A549 (cell line): ENCODE results near the gene BTBD2. TPM values are rescaled to one million over a fixed set of nuclear protein-coding genes. Genes with fewer than 3 reads are reported as not detected.

Experiments used
- ATAC-seq, 2 experiments: fragments of 200-7000 bp in 1 of 2; fragments of >200 bp in 1 of 2; cut with Nextera tagmentation in 1 of 2; cut with Tn5 transposase in 1 of 2; 3 replicates each; pipeline versions ENCODE4 v1.8.0 to v1.9.1; 2018 to 2020; ENCODE audit warnings: mild to moderate bottlenecking in 1 of 2, moderate library complexity in 1 of 2
- CTCF ChIA-PET: fragments of 300-600 bp; sonication (Branson Sonifier 250); formaldehyde crosslinking; extraction: SDS; loops from one replicate; lab custom pipeline; 2021; ENCODE audit warnings: antibody characterized with exemption, inconsistent platforms; lab: Yijun Ruan, JAX
- POLR2A ChIA-PET: fragments of 350-600 bp; formaldehyde crosslinking; extraction: SDS; loops from one replicate; lab custom pipeline; 2021; ENCODE audit warnings: antibody characterized with exemption, inconsistent platforms; lab: Yijun Ruan, JAX
- DNase-seq, 2 experiments: peaks; one replicate each; pipeline versions ENCODE4 v3.0.0 to v3.0.0-alpha.2; 2011 to 2016; ENCODE audit warnings: low read depth in 1 of 2, low spot score in 1 of 2
- FAIRE-seq: peaks from 2 replicates; lab custom pipeline; 2011; peaks lifted over from hg19 to GRCh38; lab: Jason Lieb, UNC
- H3K27ac ChIP-seq, 2 experiments: fragments of >200 bp; sonication (Bioruptor Twin); formaldehyde crosslinking; 3 replicates each; pipeline ENCODE4 v1.5.1; 2016 to 2017
- H3K4me1 ChIP-seq: fragments of >200 bp; sonication (Bioruptor Twin); formaldehyde crosslinking; 3 replicates; pipeline ENCODE4 v1.6.1; 2016
- H3K4me2 ChIP-seq: fragments of >200 bp; sonication (Bioruptor Twin); formaldehyde crosslinking; 3 replicates; pipeline ENCODE4 v1.6.1; 2016
- H3K4me3 ChIP-seq: fragments of >200 bp; sonication (Bioruptor Twin); formaldehyde crosslinking; 3 replicates; pipeline ENCODE4 v1.5.1; 2016
- H3K9me3 ChIP-seq: fragments of >200 bp; sonication (Bioruptor Twin); formaldehyde crosslinking; 3 replicates; pipeline ENCODE4 v1.6.1; 2016
- CBX2 ChIP-seq: fragments of 200-600 bp; sonication (generic); IDR thresholded peaks from 2 replicates; pipeline ENCODE4 v1.6.1; 2016; ENCODE audit warnings: low read depth, mild to moderate bottlenecking, borderline replicate concordance
- ESRRA ChIP-seq: fragments of 150-350 bp; IDR thresholded peaks from 2 replicates; pipeline ENCODE4 v1.6.1; 2014; ENCODE audit warnings: mild to moderate bottlenecking, low read length, borderline replicate concordance
- FOSB ChIP-seq: fragments of 250-450 bp; sonication (Bioruptor Pico); IDR thresholded peaks from 2 replicates; pipeline ENCODE4 v1.5.0; 2020; ENCODE audit warnings: mild to moderate bottlenecking, moderate library complexity
- FOSL2 ChIP-seq, 2 experiments: fragments of 450-650 bp in 1 of 2; fragments of >200 bp in 1 of 2; sonication (Bioruptor Twin) in 1 of 2; formaldehyde crosslinking; IDR thresholded peaks; 2 replicates each; pipeline versions ENCODE4 v1.5.0 to v1.6.1; 2016 to 2020; ENCODE audit warnings: mild to moderate bottlenecking in 1 of 2, moderate library complexity in 1 of 2
- FOXS1 ChIP-seq: fragments of 250-450 bp; sonication (Bioruptor Pico); IDR thresholded peaks from 2 replicates; pipeline ENCODE4 v1.5.0; 2020; ENCODE audit warnings: mild to moderate bottlenecking, moderate library complexity
- GATA3 ChIP-seq: IDR thresholded peaks from 2 replicates; pipeline ENCODE4 v1.6.1; 2012; ENCODE audit warnings: borderline replicate concordance
- HOXA7 ChIP-seq: fragments of 250-450 bp; sonication (Bioruptor Pico); IDR thresholded peaks from 2 replicates; pipeline ENCODE4 v1.5.0; 2020; ENCODE audit warnings: mild to moderate bottlenecking, moderate library complexity
- JUN ChIP-seq, 2 experiments: fragments of >200 bp; sonication (Bioruptor Twin); formaldehyde crosslinking; IDR thresholded peaks; 2 replicates in 1 of 2; 3 replicates in 1 of 2; pipeline ENCODE4 v1.6.1; 2016 to 2017
- JUNB ChIP-seq: fragments of >200 bp; sonication (Bioruptor Twin); formaldehyde crosslinking; IDR thresholded peaks from 2 replicates; pipeline ENCODE4 v1.6.1; 2016
- MYC ChIP-seq: IDR thresholded peaks from 2 replicates; pipeline ENCODE4 v1.6.1; 2012; ENCODE audit warnings: mild to moderate bottlenecking, inconsistent platforms, low read length, improper control_type of control experiment, borderline replicate concordance
- NR3C1 ChIP-seq: fragments of >200 bp; sonication (Bioruptor Twin); formaldehyde crosslinking; IDR thresholded peaks from 3 replicates; pipeline ENCODE4 v1.6.1; 2017
- RAD21 ChIP-seq, 2 experiments: fragments of >200 bp in 1 of 2; sonication (Bioruptor Twin) in 1 of 2; formaldehyde crosslinking in 1 of 2; IDR thresholded peaks in 1 of 2; conservative IDR thresholded peaks in 1 of 2; 2 replicates in 1 of 2; 3 replicates in 1 of 2; pipeline ENCODE4 v1.6.1; 2012 to 2018; ENCODE audit warnings: inconsistent platforms in 1 of 2
- RARB ChIP-seq: fragments of 250-450 bp; sonication (Bioruptor Pico); IDR thresholded peaks from 2 replicates; pipeline ENCODE4 v1.8.0; 2021; ENCODE audit warnings: mild to moderate bottlenecking, moderate library complexity
- RFX5 ChIP-seq: fragments of 450-650 bp; IDR thresholded peaks from 2 replicates; pipeline ENCODE4 v1.7.1; 2014; ENCODE audit warnings: antibody characterized with exemption, mild to moderate bottlenecking, moderate library complexity
- SREBF2 ChIP-seq: fragments of 450-650 bp; IDR thresholded peaks from 2 replicates; pipeline ENCODE4 v1.6.1; 2014; ENCODE audit warnings: mild to moderate bottlenecking, moderate library complexity
- TP53 ChIP-seq: fragments of 250-450 bp; sonication (Bioruptor Pico); IDR thresholded peaks from 2 replicates; pipeline ENCODE4 v1.5.0; 2021; ENCODE audit warnings: mild to moderate bottlenecking, moderate library complexity
- WGBS: methylation state at CpG from one replicate; pipeline ENCODE4 v1.1.6; 2017; ENCODE audit errors: missing lambda C conversion rate; 5-methylcytosine and 5-hydroxymethylcytosine counted together
- polyA plus RNA-seq, 4 experiments: library from polyadenylated mRNA; depleted of rRNA in 3 of 4; stranded (reverse); fragments of >200 nt; fragmentation: RNase III in 1 of 4; extraction: RNeasy Plus Mini Kit Qiagen cat#74134 plus additional on column Dnase treatment in 1 of 4; gene quantifications; 2 replicates in 3 of 4; 3 replicates in 1 of 4; pipeline ENCODE4 v1.2.3, GENCODE V29; 2011 to 2017
- TF ChIP-seq, protein P1 (sequence below): IDR thresholded peaks from 2 replicates; pipeline ENCODE4 v1.6.1; 2012
- TF ChIP-seq, protein P2 (sequence below): fragments of 200-600 bp; sonication (generic); IDR thresholded peaks from 2 replicates; pipeline ENCODE4 v1.6.1; 2016; ENCODE audit warnings: antibody characterized with exemption, mild to moderate bottlenecking, moderate library complexity
- TF ChIP-seq, protein P3 (sequence below): fragments of 150-350 bp; IDR thresholded peaks from 2 replicates; pipeline ENCODE4 v1.6.1; 2014; ENCODE audit warnings: low read depth, mild to moderate bottlenecking, low read length

BTBD2 gene
- polyA plus RNA-seq, 2 of the 4 experiments (the other 2 are of a cell fraction), result 16.3 to 29.6 TPM

DNA sequence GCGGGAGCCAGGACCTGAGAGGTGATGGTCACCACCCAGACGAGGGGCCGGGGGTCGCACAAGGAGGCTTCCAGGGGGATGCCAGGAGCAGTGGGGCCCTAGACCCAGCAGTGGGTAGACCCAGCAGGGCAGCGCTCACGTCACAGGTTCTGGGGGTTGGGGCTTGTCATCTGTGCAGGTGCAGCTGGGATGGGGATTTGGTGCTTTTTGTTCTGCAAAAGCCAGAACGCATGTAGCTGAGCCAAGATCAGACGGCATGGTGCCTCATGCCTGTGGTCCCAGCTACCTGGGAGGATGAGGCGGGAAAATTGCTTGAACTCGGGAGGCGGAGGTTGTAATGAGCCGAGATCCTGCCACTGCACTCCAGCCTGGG is 59.4 kb downstream of the BTBD2 start:
- no peaks in the 10 kb centered on the region for H3K9me3 ChIP-seq
- TF ChIP-seq, protein P1, sequence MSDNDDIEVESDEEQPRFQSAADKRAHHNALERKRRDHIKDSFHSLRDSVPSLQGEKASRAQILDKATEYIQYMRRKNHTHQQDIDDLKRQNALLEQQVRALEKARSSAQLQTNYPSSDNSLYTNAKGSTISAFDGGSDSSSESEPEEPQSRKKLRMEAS, result no peak
- TF ChIP-seq MYC (no peak), FOSB (CRISPR knock-in tag) (no peak), CBX2 (no peak), GATA3 (no peak), ESRRA (no peak), FOXS1 (no peak), JUNB (no peak), RAD21 (conservative IDR thresholded peaks at IDR 0.05 in 1 of 2, IDR thresholded peaks at IDR 0.05 in 1 of 2) (no peak), HOXA7 (CRISPR knock-in tag) (no peak), RFX5 (no peak), RARB (CRISPR knock-in tag) (no peak)
- TF ChIP-seq, protein P2, sequence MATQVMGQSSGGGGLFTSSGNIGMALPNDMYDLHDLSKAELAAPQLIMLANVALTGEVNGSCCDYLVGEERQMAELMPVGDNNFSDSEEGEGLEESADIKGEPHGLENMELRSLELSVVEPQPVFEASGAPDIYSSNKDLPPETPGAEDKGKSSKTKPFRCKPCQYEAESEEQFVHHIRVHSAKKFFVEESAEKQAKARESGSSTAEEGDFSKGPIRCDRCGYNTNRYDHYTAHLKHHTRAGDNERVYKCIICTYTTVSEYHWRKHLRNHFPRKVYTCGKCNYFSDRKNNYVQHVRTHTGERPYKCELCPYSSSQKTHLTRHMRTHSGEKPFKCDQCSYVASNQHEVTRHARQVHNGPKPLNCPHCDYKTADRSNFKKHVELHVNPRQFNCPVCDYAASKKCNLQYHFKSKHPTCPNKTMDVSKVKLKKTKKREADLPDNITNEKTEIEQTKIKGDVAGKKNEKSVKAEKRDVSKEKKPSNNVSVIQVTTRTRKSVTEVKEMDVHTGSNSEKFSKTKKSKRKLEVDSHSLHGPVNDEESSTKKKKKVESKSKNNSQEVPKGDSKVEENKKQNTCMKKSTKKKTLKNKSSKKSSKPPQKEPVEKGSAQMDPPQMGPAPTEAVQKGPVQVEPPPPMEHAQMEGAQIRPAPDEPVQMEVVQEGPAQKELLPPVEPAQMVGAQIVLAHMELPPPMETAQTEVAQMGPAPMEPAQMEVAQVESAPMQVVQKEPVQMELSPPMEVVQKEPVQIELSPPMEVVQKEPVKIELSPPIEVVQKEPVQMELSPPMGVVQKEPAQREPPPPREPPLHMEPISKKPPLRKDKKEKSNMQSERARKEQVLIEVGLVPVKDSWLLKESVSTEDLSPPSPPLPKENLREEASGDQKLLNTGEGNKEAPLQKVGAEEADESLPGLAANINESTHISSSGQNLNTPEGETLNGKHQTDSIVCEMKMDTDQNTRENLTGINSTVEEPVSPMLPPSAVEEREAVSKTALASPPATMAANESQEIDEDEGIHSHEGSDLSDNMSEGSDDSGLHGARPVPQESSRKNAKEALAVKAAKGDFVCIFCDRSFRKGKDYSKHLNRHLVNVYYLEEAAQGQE, result no peak
- TF ChIP-seq, protein P3, sequence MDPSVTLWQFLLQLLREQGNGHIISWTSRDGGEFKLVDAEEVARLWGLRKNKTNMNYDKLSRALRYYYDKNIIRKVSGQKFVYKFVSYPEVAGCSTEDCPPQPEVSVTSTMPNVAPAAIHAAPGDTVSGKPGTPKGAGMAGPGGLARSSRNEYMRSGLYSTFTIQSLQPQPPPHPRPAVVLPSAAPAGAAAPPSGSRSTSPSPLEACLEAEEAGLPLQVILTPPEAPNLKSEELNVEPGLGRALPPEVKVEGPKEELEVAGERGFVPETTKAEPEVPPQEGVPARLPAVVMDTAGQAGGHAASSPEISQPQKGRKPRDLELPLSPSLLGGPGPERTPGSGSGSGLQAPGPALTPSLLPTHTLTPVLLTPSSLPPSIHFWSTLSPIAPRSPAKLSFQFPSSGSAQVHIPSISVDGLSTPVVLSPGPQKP, result no peak
- H3K4me1 ChIP-seq, result no peaks in the 10 kb centered on the region
- POLR2A ChIA-PET, result no interaction called here
- DNase-seq, result no peak
- no peak for FAIRE-seq
- H3K4me2 ChIP-seq, result no peak overlapping the region
- no peak for ATAC-seq
- CTCF ChIA-PET, result interaction anchor here (1.6 kb wide), 1 partner anchor 14 kb away, joined by 3 read pairs; no protein-coding TSS in a partner anchor
- no peak overlapping the region for H3K4me3 ChIP-seq
- H3K27ac ChIP-seq, result no peak overlapping the region
- WGBS, result 96% methylated on average over 6 of the region's 12 CpGs

DNA sequence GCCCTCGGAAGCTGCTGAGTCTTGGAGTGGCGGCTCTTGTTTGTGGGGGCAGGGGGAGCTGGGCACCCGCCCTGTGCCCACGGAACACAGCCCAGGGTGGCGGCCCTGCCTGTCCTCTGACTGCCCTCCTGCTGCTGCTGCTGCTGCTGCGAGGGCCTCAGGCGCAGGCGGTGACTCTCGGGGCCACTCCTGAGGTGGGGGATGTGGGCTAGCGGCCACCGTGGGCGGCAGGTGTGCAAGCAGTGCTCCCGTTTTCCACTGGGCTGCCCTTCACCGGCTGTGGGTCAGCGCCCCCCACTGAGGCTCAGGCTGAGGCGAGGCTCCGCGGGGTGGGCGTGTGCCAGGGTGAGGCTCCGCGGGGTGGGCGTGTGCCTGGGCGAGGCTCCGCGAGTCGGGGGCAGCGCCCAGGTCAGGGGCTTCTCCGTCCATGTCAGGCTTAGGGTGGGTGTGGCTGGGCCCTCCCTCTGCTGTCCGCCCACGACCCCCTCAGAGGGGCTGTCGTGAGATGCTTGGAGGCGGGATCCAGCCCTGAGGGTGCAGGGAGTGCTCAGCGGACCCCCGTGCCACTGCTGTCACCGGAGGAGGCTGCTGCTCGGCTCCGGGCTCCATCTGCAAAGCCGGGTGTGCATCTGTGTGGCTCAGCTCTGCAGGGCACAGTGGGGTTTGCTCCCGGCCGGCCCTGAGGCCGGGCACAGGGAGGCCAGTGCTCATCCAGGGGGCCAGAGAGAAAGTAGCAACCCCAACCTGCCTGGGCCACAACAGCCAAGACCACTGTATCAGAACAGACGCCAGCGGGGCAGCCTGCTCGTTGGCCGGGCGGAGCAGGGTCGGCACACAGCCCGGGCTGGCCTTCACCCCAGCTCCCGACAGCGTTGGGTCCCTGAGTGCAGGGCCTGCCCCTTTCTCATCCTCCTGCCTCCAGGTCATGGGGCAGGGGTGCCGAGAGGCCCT is 60.1 kb downstream of the BTBD2 start:
- no peak for ATAC-seq
- Histone ChIP-seq H3K27ac (no peak overlapping the region), H3K4me2 (no peak overlapping the region), H3K4me3 (no peak overlapping the region), H3K9me3 (no peaks in the 10 kb centered on the region), H3K4me1 (no peaks in the 10 kb centered on the region)
- ChIA-PET CTCF (interaction anchor here (1.6 kb wide), 1 partner anchor 15 kb away, joined by 3 read pairs; no protein-coding TSS in a partner anchor), POLR2A (no interaction called here)
- WGBS, result 73% methylated on average over 3 of the region's 51 CpGs
- no peak for FAIRE-seq
- DNase-seq, result no peak
- TF ChIP-seq SREBF2, result no peak
- TF ChIP-seq, protein P3, result no peak
- TF ChIP-seq NR3C1, result no peak
- TF ChIP-seq JUN (IDR thresholded peaks at IDR 0.05), result no peak
- no peak for TF ChIP-seq RFX5
- no peak for TF ChIP-seq TP53
- TF ChIP-seq FOSL2 (IDR thresholded peaks at IDR 0.05), result no peak
- no peak for TF ChIP-seq FOSL2 (CRISPR knock-in tag; IDR thresholded peaks at IDR 0.05)
